Fibroblast of skin of right quadriceps (primary cell): ENCODE results near the gene C3orf70.
A peak's percentile ranks its signal among the peaks of the same experiment; 100 is the strongest.
"Not testable (repeated sequence)": the region's sequence is repeated elsewhere in the genome, so short reads cannot be mapped to it uniquely, and the experiment has no call there.

Experiments used
- DNase-seq: peaks from one replicate; pipeline ENCODE4 v3.0.0-alpha.2; 2013

C3orf70 gene

DNA sequence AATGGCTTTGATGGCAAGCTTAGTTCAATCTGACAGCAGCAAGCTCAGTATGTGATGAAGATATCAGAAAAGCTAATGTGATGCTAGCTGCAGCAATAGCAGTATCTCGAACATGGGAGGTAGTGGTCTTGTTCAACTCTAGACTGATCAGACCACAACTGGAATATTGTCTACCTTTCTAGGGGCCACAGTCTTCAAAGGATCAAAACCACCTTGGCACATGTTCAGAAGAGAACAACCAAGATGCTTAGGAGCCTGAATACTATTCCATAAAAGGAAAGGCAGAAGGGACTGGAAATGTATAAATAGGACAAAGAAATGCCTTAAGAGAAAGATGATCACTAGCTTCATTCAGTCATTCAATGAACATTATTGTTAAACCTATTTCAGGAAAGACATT is 2.3 kb downstream of the C3orf70 start:
- no peak for DNase-seq

DNA sequence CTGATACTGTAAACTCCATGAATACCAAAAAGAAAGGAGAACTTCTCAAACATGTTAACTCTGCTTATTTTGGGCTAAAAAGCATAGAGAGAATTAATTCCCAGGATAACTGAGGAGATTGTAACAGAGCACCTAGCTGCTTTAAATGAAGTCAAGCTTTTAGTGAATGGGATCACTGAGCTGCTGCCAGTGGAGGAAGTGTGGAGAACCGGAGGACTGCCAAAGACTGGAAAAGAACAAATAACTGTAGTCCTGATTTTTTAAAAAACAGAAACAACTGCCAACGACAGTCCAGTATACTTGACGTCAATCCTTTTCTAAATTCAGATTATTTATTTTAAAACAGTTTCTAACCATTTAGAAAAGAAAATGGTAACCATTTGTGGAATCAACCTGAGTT is 3.3 kb downstream of the C3orf70 start:
- no peak for DNase-seq

DNA sequence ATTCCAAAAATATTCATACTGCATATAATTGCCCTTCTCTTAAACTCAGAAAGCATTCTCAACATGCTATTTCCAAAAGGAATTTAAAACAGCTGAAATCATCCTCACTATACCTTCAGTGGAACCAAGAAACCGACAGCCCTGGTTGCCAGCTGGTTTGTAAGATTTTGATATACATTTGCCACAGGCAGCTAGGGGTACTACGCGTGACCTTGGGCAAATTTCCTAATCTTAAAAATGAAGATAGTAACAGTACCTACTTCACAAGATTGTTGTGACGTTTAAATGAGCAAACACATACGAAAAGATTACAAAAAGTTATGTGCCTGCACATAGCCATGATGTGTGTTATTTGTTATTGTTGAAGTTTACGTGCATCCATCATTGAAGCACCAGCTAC is 7.3 kb downstream of the C3orf70 start:
- no peak for DNase-seq

DNA sequence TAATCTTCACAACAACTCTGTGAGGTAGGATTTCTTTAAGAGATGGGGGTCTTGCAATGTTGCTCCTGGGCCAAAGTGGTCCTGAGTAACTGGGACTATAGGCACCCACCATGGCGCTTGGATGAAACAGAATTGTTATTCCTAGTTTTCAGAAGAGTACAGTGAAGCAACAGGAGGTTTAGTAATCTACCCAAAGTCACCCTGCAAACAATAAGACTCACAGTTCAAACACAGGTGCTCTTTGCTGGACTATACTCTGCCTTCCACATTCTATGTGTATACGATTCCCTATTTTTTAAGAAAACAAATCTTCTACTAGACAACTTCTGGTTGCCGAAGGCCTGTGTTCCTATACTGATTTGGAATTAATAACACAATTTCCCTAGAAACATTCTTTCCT is 8.1 kb downstream of the C3orf70 start:
- DNase-seq, result no peak

DNA sequence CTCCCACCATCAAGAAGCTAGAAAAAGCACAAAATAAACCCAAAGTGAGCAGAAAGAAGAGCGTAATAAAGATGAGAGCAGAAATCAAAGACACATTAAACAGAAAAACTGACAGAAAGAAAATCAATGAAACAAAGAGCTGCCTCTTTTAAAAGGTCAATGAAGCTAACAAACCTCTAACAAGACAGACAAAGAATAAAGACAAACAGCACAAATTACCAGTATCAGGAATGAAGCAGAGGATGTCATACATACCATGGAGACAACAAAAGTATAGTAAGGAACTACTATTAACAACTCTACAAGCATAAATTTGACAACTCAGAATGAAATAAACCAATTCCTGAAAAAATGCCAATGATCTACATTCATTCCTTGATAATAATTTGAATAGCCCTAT is 15.0 kb downstream of the C3orf70 start:
- DNase-seq, result no peak

DNA sequence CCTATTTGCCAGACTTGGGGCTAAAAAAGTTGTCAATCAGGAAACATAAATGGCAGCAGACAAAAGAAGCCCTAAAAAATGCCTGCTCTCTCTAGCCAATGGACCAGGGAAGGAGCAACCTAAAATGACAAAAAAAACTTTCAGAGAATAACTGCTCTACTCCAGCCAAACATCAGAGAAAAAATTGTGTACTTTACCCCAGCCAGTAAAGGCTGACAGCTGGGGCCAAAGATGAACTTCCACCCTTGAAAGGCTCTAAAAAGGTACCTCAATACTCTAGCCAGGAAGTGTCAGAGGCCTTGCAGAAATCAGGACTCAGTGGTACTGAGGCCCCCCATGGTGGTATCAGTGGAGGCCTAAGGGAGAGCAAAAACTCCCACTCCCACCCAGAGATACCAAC is 18.4 kb downstream of the C3orf70 start:
- DNase-seq, result no peak

DNA sequence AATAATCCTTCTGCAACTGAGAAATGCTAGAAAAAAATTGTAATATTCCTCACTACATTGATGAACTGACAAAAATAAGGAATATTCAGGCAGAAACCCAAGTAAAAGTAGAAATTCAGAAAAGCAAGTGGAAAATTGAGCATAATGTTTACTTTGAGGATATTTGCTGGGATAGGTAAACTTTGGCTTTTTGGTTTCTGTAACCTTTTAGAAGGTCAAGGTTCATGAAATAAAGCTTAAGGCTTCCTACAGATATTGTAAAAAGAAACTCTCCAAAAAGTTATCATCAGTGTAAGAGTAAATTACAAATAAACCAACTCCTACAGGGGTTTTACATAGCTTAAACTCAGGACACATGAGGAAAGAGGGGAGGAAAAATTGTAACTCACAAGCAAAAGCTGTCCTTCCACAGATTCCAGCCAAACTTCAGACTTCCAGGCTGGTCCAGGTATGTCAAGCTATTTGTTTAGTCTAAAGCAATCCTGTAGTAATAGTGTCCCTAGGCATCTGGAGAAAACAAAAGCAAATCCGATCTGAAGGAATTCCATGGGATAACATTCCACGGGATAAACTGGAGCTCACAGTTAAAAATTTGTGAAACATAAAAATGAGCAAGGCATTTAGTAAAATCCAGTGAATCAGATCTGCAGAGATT is 21.1 kb downstream of the C3orf70 start:
- no peak for DNase-seq

DNA sequence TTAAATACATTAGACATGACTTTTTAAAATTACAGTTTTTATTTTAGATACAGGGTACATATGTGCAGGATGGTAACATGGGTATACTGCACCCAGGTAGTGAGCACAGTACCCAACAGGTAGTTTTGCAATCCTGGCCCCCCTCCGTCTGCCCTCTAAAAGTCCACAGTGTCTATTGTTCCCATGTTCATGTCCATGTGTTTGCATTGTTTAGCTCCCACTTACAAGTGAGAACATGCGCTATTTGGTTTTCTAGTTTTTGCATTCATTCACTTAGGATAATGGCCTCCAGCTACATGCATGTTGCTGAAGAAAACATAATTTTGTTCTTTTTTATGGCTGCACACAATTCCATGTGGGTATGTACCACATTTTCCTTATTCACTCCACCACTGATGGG is 23.8 kb downstream of the C3orf70 start:
- DNase-seq, result no peak

DNA sequence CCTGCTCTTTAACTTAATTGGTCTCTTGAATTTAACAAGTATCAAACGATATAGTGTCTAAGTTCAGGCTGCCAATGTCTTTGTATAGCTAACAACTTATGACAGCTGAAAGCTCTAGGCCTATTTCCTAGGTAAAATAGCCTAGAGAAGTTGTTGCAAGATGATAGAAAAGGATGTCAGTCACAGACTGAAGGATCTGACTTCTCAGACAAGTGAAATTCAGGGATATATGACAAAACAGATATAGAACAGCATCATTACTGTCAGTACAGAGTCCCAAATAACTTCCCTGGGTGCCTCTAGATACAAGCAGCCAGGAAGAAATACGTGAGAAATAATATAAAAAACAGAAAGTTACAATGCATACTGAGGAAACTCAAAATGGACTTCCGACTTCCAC is 26.7 kb downstream of the C3orf70 start:
- no peak for DNase-seq

DNA sequence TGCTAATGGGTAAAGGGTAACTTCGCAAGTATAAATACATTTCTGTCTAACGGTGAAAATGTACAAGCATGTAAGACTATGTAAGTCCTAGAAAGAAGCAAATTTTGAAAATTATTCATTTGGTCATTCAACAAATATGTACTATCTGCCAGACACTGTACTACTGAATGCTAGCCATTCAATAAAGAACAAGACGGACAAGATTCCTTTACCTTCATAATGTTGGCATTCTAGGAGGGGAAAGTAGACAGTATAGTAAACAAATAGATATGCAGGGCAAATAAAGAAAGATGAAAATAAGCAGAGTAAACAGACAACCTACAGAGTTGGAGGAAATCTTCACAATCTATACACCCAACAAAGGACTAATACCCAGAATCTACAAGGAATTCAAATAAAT is 32.7 kb downstream of the C3orf70 start:
- DNase-seq, result no peak

DNA sequence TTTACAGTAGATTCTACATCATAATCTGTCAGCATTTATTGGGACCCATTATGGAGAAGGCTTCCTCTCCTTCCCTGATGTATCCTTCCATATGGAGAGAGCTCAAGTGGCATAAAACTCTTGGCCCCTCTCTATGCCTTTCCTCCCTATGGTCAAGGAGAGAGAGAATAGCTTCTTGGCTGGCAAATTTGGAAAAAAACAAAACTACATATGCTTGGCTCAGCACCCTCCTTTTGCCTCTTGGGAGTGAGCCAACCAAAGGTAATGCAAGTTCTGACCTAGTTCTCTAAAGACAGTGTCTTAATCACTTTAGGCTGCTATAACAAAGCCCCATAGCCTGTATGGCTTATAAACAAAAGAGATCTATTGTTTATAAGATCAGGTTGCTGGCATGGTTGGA is 37.5 kb downstream of the C3orf70 start:
- no peak for DNase-seq

DNA sequence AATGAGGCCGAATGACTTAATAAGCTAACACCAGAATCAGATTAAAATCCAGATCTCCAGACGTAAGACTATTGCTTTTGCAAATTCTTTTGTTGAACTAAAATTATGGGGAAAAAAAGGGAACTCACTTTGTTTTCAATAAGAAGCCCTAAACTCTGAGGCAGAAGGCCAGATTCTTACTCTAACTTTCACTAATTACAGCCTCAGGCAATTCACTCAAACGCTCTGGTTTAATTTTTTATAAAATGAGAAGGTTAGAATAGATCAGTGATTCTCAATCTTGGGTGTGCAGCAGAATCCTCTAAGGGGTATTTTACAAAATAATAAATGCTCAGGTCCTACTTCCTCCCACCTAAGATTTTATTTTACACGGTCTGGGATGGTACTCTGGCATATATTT is 38.1 kb downstream of the C3orf70 start:
- no peak for DNase-seq

DNA sequence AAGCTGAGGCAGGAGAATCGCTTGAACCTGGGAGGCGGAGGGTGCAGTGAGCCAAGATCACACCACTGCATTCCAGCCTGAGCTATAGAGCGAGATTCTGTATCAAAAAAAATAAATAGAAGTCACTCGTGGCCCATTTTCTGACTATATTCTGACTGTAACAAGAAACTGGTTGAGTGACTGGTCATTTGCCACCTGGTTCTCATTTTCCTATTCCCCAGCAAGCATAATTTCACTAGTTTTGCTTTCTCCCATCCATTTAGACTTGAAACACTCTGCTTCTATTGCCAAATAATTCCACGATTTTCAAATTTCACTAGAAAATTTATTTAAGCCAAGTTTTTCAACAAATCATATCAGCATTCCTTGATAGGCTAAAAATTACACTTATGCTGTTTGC is 40.7 kb downstream of the C3orf70 start:
- no peak for DNase-seq

DNA sequence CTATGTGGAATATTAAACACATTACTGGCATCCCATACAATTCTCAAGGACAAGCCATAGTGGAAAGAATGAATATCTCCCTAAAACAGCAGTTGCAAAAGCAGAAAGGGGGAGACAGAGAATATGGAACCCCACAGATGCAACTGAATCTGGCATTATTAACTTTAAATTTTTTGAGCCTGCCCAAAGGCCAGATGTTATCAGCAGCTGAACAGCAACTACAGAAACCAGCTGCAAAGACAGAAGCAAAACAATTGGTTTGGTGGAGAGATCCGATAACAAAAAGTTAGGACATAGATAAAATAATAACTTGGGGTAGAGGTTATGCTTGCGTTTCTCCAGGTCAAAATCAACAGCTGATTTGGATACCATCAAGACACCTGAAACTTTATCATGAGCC is 43.8 kb downstream of the C3orf70 start:
- DNase-seq, result not testable (repeated sequence)

DNA sequence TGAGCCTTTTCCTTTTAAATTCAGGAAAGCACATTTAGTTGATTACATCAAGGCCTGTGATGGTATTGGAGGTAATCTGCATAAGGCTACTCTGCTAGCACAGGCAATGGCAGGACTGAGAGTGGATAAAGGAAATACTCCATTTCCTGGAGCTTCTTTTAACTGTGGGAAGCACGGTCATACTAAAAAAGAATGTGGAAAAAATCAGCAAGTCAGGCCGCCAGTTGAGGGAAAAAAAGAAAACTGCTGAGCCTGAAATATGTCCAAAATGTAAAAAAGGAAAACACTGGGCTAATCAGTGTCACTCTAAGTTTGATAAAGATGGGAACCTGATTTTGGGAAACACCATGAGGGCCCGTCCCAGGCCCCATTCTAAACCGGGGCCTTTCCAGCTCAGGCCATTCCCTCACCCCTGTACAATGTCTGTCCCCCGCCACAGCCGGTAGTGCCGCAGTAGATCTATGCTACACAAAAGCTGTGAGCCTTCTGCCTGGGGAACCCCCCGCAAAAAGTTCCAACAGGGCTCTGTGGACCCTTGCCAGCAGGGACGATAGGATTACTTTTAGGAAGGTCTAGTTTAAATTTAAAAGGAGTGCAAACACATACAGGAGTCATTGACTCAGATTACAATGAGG is 46.5 kb downstream of the C3orf70 start:
- DNase-seq, result not testable (repeated sequence)

DNA sequence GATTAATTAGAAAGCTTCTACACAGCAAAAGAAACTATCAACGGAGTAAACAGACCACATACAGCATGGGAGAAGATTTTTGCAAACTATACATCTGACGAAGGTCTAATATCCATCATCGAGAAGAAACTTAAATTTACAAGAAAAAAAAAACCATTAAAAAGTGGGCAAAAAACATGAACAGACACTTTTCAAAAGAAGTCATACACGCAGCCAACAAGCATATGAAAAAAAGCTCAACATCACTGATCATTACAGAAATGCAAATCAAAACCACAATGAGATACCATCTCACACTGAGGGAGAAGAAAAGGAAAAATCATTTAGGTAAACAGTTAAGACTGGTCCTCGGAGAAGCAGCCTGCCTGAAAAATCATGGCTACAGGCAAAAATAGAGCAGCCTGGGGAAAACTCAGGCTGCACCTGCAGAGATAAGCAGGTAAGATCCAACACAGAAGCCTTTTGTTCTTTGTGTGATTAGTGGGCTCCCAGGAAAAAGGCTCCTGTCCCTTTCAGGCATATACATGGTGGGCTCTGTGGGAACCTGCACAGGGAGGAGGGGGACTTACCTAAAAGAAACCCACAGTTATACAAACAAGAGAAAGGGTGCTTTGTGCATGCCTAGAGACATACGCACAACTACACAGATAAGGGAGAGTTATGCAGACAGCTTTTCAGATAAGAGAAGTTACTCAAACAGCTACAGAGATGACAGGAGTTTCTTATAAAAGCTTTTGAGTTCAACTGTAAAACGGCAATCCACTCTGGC is 49.3 kb downstream of the C3orf70 start:
- no peak for DNase-seq

DNA sequence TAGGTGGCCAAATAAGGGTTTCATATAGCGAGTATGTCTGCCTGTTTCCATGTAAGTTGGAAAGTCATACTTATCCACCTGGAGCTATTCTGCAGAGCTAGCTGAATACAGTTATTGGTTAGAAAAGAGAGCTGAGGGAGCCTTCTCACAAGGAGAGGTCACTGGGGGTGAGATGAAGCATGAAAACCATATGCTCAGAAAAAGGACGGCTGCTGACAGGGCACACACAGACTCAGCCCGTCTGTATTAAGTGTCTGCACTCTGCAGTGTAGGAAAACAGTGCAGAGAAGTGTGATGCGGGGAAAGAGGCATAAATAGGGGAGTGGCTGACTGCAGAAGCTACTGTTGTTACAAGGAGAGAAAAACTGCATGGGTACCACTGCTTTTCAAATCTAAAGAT is 58.2 kb downstream of the C3orf70 start:
- no peak for DNase-seq

DNA sequence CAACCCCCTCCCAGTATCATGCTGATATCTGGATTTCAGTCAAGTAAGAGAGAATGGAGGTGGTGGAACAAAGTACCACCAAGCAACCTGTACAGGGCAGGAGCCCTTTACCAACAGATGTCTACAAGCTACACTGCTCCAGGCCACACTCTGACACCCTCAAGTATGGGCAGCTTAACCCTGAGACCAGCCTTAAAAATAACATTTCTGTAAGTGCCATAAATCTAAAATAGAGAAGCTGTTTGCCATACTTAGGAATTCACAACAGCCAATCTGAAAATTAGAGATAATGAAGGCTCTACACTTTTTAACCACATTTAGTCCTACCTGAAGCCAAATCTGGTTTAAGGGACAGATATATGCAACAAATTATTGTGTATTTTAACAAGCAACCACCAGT is 59.7 kb downstream of the C3orf70 start:
- DNase-seq, result no peak

DNA sequence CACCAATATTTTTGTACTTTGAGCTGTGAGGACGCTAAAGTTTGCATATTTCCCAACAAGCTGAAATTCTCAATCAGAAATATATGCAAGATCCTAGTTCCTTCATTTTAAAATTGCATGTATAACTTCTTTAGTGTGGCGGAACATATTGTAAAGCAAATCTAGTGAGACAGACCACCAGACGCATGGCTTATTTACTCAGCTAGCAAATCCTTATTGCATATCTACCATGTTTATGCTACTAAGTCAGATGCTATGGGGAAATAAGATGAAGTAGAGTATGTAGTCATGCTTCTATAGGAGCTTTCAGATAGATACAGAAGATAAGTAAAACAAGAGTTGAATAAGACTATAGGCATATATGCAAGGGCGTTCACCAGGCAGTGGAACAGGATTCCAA is 62.0 kb downstream of the C3orf70 start:
- no peak for DNase-seq

DNA sequence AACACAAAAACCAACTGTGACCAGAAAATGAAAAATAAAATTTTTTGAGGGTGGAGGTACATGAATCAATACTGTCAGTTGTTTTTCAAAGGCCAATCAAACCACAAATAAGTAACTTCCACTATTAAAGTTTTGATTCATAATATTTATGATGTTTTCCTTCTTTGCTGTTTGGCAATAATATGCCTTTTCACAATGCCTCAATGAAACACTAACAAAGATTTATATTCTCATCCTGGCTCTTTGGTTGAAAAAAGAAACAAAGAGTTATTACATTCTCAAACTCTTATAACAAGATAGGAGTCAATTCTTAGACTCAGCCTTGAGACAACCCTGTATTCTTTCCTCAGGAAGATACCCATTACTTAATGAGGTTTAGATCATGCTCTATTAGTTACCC is 63.1 kb downstream of the C3orf70 start:
- DNase-seq, result no peak

DNA sequence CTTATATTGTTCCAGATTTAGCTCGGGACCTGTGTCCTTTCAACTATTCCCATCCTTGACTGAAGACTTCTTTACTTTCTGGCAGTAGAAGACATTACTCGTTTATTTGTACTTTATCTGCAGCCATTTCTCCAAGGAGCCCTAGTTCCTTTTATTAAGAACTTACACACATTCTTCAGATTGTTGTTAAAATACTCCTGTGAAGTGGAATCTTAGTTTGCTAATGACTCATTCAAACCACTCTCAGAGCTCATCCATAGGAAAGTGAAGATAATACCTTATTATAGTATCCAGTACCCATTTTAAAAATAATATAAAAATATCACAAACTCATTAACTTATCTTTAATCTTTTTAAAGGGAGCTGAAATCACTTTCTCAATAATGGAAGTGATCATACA is 63.5 kb downstream of the C3orf70 start:
- DNase-seq, result peak; percentile 66

DNA sequence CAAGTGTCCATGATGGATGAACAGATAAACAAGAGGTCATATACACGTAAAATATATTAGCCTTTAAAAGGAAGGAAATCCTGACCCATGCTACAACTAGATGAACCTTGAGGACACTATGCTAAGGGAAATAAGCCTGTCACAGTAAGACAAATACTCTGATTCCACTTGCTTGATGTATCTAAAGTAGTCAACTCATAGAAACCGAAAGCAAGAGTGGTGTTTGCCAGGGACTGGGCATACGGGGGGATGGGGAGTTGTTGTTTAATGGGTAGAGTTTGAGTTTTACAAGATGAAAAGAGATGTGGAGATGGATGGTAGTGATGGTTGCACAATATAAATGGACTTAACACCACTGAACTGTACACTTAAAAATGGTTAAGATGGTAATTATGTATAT is 65.4 kb downstream of the C3orf70 start:
- DNase-seq, result no peak

DNA sequence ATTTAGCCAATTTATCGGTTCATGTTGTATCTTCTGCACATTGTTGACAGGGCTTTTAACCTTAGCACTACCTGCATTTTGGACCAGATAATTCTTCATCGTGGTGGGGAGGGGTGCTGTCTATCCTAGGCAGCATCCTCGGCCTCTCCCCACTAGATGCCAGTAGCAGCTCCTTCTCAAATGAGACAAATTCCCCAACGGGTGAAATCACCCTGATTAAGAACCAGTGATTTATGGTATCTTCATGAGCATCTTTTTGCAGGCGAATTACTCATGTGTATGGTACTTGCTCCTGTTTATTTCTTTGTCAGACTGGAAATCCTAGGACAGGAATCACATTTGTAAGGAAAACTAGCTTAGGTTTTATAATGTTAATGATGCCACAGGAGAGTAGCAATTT is 68.0 kb downstream of the C3orf70 start:
- DNase-seq, result peak; percentile 88

DNA sequence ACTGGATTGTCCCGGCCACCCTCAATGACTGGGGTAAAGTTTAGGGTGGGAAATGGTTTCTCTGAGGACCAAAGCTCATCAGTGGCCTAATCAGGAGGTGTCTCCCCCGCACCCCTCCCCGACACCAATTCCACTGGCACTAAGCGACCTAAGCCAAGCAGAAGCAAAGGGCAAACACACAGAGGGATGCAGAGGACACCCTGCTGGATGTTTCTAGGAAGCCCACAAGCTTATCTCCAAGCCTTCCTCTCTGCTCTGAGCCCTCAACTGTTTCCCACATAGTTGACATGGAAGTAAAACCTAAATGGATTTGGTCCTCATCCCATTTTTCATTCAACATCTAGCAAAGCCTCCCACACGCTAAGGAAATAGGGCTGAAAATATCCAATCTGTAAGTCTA is 68.5 kb downstream of the C3orf70 start:
- no peak for DNase-seq

DNA sequence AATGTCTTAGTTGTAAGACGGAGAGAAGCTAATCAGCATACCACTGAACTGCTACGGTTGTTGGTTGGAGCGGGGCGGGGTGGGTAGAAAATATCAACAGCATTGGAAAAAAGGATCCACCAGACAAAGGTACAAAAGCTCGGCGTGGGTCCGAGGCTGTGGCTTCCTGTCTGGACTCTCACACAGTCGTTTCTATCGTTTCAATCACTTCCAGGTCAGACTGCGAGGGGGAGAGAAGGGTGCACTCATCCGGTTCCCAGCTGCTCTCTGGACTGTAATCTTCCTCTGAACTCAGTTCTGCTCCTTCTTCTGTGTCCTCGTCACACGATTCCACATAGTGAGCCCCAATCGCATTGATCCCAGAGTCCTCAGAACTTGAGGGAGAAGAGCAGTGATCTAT is 70.0 kb downstream of the C3orf70 start:
- DNase-seq, result no peak
